ENCODE results near the gene VPS37D. TPM values are rescaled to one million over a fixed set of nuclear protein-coding genes. Genes with fewer than 3 reads are reported as not detected.
"Not testable (repeated sequence)": the region's sequence is repeated elsewhere in the genome, so short reads cannot be mapped to it uniquely, and the experiment has no call there.

Gene VPS37D
- total RNA-seq, 2 experiments from 2014 or later, result not detected

- Mint-ChIP-seq H3K4me3 (no peak overlapping the region), H3K27ac (no peak overlapping the region), H3K9me3 (no peaks in the 10 kb centered on the region), H3K27me3 (ENCODE audit: low read depth) (no peaks in the 10 kb centered on the region), H3K4me1 (ENCODE audit: low read depth) (peaks cover 22% of the 10 kb centered on the region), H3K36me3 (ENCODE audit: low read depth) (peaks cover 18% of the 10 kb centered on the region)
- peak; percentile 54 for DNase-seq
- intact Hi-C loops (cut with micrococcal nuclease), result no loop called here
- CTCF ChIA-PET, result interaction anchor here (1.0 kb wide), 1 partner anchor 12 kb away, joined by 3 read pairs; no protein-coding TSS in a partner anchor
Observed at GRCh38 chr7:73703757-73704639, 36.4 kb downstream of the VPS37D start.

- peaks cover 22% of the 10 kb centered on the region for H3K4me1 Mint-ChIP-seq (ENCODE audit: low read depth)
- DNase-seq, result no peak
- no peaks in the 10 kb centered on the region for H3K27me3 Mint-ChIP-seq (ENCODE audit: low read depth)
- intact Hi-C loops (cut with micrococcal nuclease), result no loop called here
- H3K9me3 Mint-ChIP-seq, result no peaks in the 10 kb centered on the region
- H3K36me3 Mint-ChIP-seq (ENCODE audit: low read depth), result peaks cover 14% of the 10 kb centered on the region
- no peak overlapping the region for H3K4me3 Mint-ChIP-seq
- CTCF ChIA-PET, result interaction anchor here (0.7 to 1.7 kb wide), 4 partner anchors 9 to 40 kb away, joined by 3 to 5 read pairs (median 4); partner anchors contain the start of gene VPS37D
- H3K27ac Mint-ChIP-seq, result no peak overlapping the region
Observed at GRCh38 chr7:73704640-73705550, 37.3 kb downstream of the VPS37D start.

- no peak overlapping the region for H3K4me3 Mint-ChIP-seq
- intact Hi-C loops (cut with micrococcal nuclease), result no loop called here
- CTCF ChIA-PET, result interaction anchor here (0.5 to 1.9 kb wide), 6 partner anchors 9 to 176 kb away, joined by 3 to 7 read pairs (median 4); partner anchors contain the start of gene VPS37D
- DNase-seq, result no peak
- H3K27me3 Mint-ChIP-seq (ENCODE audit: low read depth), result no peaks in the 10 kb centered on the region
- no peak overlapping the region for H3K27ac Mint-ChIP-seq
- peaks cover 22% of the 10 kb centered on the region for H3K4me1 Mint-ChIP-seq (ENCODE audit: low read depth)
- H3K36me3 Mint-ChIP-seq (ENCODE audit: low read depth), result peaks cover 10% of the 10 kb centered on the region
- no peaks in the 10 kb centered on the region for H3K9me3 Mint-ChIP-seq
Observed at GRCh38 chr7:73705551-73705920, 37.9 kb downstream of the VPS37D start.

- Mint-ChIP-seq H3K4me1 (ENCODE audit: low read depth) (peaks cover 22% of the 10 kb centered on the region), H3K4me3 (no peak overlapping the region), H3K27me3 (ENCODE audit: low read depth) (no peaks in the 10 kb centered on the region), H3K27ac (no peak overlapping the region), H3K36me3 (ENCODE audit: low read depth) (peaks cover 10% of the 10 kb centered on the region), H3K9me3 (no peaks in the 10 kb centered on the region)
- CTCF ChIA-PET, result interaction anchor here (0.5 to 1.9 kb wide), 5 partner anchors 8 to 176 kb away, joined by 4 to 7 read pairs (median 5); no protein-coding TSS in a partner anchor
- intact Hi-C loops (cut with micrococcal nuclease), result loop anchor here (1.0 to 2.0 kb wide), 2 partner anchors 9 to 24 kb away; partner anchors contain the start of genes BUD23 and DNAJC30
- DNase-seq, result peak; percentile 67
Observed at GRCh38 chr7:73706126-73707044, 38.8 kb downstream of the VPS37D start.

- Mint-ChIP-seq H3K27ac (no peak overlapping the region), H3K27me3 (ENCODE audit: low read depth) (no peaks in the 10 kb centered on the region), H3K36me3 (ENCODE audit: low read depth) (peaks cover 5% of the 10 kb centered on the region), H3K4me1 (ENCODE audit: low read depth) (peaks cover 22% of the 10 kb centered on the region), H3K4me3 (no peak overlapping the region), H3K9me3 (no peaks in the 10 kb centered on the region)
- peak; percentile 28 for DNase-seq
- CTCF ChIA-PET, result interaction anchor here (1.9 kb wide), 2 partner anchors 10 to 100 kb away, joined by 7 read pairs; no protein-coding TSS in a partner anchor
- intact Hi-C loops (cut with micrococcal nuclease), result loop anchor here (2.0 kb wide), 1 partner anchor 24 kb away; the partner anchor contains the start of genes BUD23 and DNAJC30
Observed at GRCh38 chr7:73707045-73707631, 39.5 kb downstream of the VPS37D start.

GRCh38 chr7:73708961-73709549, 41.4 kb downstream of the VPS37D start:
- no peaks in the 10 kb centered on the region for H3K9me3 Mint-ChIP-seq
- peaks cover 1% of the 10 kb centered on the region for H3K36me3 Mint-ChIP-seq (ENCODE audit: low read depth)
- peaks cover 16% of the 10 kb centered on the region for H3K4me1 Mint-ChIP-seq (ENCODE audit: low read depth)
- intact Hi-C loops (cut with micrococcal nuclease), result no loop called here
- no peak for DNase-seq
- CTCF ChIA-PET, result interaction anchor here (0.6 kb wide), 1 partner anchor 15 kb away, joined by 3 read pairs; no protein-coding TSS in a partner anchor
- no peak overlapping the region for H3K4me3 Mint-ChIP-seq
- no peak overlapping the region for H3K27ac Mint-ChIP-seq
- no peaks in the 10 kb centered on the region for H3K27me3 Mint-ChIP-seq (ENCODE audit: low read depth)

GRCh38 chr7:73712773-73713172, 45.1 kb downstream of the VPS37D start:
- Mint-ChIP-seq H3K9me3 (no peaks in the 10 kb centered on the region), H3K4me1 (ENCODE audit: low read depth) (peaks cover 25% of the 10 kb centered on the region), H3K36me3 (ENCODE audit: low read depth) (no peaks in the 10 kb centered on the region), H3K27me3 (ENCODE audit: low read depth) (no peaks in the 10 kb centered on the region), H3K27ac (no peak overlapping the region), H3K4me3 (no peak overlapping the region)
- DNase-seq, result no peak
- intact Hi-C loops (cut with micrococcal nuclease), result loop anchor here (10.0 kb wide), 1 partner anchor 942 kb away; the partner anchor contains the start of gene GTF2I
- CTCF ChIA-PET, result interaction anchor here (0.5 to 1.7 kb wide), 4 partner anchors 11 to 78 kb away, joined by 3 to 9 read pairs (median 4); no protein-coding TSS in a partner anchor

- CTCF ChIA-PET, result interaction anchor here (0.9 to 2.1 kb wide), 4 partner anchors 8 to 21 kb away, joined by 3 to 9 read pairs (median 5); no protein-coding TSS in a partner anchor
- peaks cover 31% of the 10 kb centered on the region for H3K4me1 Mint-ChIP-seq (ENCODE audit: low read depth)
- intact Hi-C loops (cut with micrococcal nuclease), result loop anchor here (10.0 kb wide), 1 partner anchor 941 kb away; the partner anchor contains the start of gene GTF2I
- H3K27ac Mint-ChIP-seq; H3K36me3 Mint-ChIP-seq (ENCODE audit: low read depth); H3K4me3 Mint-ChIP-seq; H3K9me3 Mint-ChIP-seq; DNase-seq; H3K27me3 Mint-ChIP-seq (ENCODE audit: low read depth): not testable (repeated sequence)
Observed at GRCh38 chr7:73713319-73713718, 45.7 kb downstream of the VPS37D start.

- H3K27me3 Mint-ChIP-seq (ENCODE audit: low read depth), result peaks cover 2% of the 10 kb centered on the region
- H3K27ac Mint-ChIP-seq, result peak overlapping the region; percentile 30
- no peak overlapping the region for H3K4me3 Mint-ChIP-seq
- no peaks in the 10 kb centered on the region for H3K36me3 Mint-ChIP-seq (ENCODE audit: low read depth)
- H3K9me3 Mint-ChIP-seq, result no peaks in the 10 kb centered on the region
- peaks cover 33% of the 10 kb centered on the region for H3K4me1 Mint-ChIP-seq (ENCODE audit: low read depth)
- CTCF ChIA-PET, result interaction anchor here (0.7 to 3.6 kb wide), 6 partner anchors 10 to 108 kb away, joined by 3 to 14 read pairs (median 3); no protein-coding TSS in a partner anchor
- DNase-seq, result peak; percentile 91
- intact Hi-C loops (cut with micrococcal nuclease), result loop anchor here (1.0 to 10.0 kb wide), 6 partner anchors 9 to 939 kb away; partner anchors contain the start of genes BUD23, DNAJC30, GTF2I and TYW1B
Observed at GRCh38 chr7:73715648-73716317, 48.2 kb downstream of the VPS37D start.
